ENCODE data around the gene ANKRD44. TPM values are rescaled to one million over a fixed set of nuclear protein-coding genes. Genes with fewer than 3 reads are reported as not detected.

Gene ANKRD44
- total and polyA plus RNA-seq, 12 donors = 1.1 to 20.1 (median 6.9) TPM

DNA sequence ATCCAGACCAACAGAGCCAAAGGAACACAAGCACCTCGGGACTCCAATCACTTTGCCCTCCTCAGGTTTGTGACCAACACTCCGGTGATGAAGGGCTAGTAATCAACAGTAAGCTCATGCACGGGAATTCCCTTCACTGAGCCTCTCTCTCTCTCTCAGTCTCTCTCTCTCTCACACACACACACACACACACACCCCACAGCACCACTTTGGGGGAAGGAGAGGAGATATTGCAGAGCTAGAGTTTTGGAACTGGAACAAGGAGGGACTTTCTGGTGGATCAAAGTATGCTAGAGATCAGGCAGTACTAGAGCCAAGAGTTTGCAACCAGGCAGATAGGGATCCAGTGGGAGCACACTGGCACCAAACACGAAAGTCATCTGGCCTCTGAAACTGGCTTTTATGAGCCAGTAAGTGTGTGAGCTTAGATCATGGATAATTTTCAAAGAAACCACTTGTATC is 98.7 kb downstream of the ANKRD44 start:
- H3K27me3 ChIP-seq = no peaks in the 10 kb centered on the region
- ATAC-seq (peak in 2 of 8 donors; percentile 10 to 30), DNase-seq (no peak)
- H3K27ac ChIP-seq = peak overlapping the region in 2 of 10 donors; percentile 10 to 79
- whole genome bisulfite sequencing, 2 donors = 74 to 81% methylated on average over 4 of the region's 4 CpGs
- H3K4me1 ChIP-seq = peaks cover 0 to 96% (median 26%) of the 10 kb centered on the region in 9 donors
- intact Hi-C loops (cut with DNase I) = no loop called here
- TF ChIP-seq, protein P1, sequence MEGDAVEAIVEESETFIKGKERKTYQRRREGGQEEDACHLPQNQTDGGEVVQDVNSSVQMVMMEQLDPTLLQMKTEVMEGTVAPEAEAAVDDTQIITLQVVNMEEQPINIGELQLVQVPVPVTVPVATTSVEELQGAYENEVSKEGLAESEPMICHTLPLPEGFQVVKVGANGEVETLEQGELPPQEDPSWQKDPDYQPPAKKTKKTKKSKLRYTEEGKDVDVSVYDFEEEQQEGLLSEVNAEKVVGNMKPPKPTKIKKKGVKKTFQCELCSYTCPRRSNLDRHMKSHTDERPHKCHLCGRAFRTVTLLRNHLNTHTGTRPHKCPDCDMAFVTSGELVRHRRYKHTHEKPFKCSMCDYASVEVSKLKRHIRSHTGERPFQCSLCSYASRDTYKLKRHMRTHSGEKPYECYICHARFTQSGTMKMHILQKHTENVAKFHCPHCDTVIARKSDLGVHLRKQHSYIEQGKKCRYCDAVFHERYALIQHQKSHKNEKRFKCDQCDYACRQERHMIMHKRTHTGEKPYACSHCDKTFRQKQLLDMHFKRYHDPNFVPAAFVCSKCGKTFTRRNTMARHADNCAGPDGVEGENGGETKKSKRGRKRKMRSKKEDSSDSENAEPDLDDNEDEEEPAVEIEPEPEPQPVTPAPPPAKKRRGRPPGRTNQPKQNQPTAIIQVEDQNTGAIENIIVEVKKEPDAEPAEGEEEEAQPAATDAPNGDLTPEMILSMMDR (IDR thresholded peaks at IDR 0.05) = no peak
- H3K36me3 ChIP-seq = no peaks in the 10 kb centered on the region
- H3K9me3 ChIP-seq = no peaks in the 10 kb centered on the region
- no peak overlapping the region for H3K4me3 ChIP-seq

- no peak for ATAC-seq
- Histone ChIP-seq H3K27me3 (no peaks in the 10 kb centered on the region), H3K9me3 (no peaks in the 10 kb centered on the region), H3K4me3 (no peak overlapping the region), H3K36me3 (no peaks in the 10 kb centered on the region), H3K4me1 (peaks cover 0 to 97% (median 24%) of the 10 kb centered on the region in 9 donors), H3K27ac (peak overlapping the region in 1 of 10 donors; percentile 79)
- WGBS, 2 donors = 53 to 69% methylated on average over 3 of the region's 3 CpGs
- DNase-seq = no peak
- intact Hi-C loops (cut with DNase I) = no loop called here
- TF ChIP-seq, protein P1 (IDR thresholded peaks at IDR 0.05) = no peak
Observed at GRCh38 chr2:197210430-197210829, 100.2 kb downstream of the ANKRD44 start.

- ATAC-seq (no peak), DNase-seq (no peak)
- TF ChIP-seq, protein P1 (IDR thresholded peaks at IDR 0.05) = no peak
- intact Hi-C loops (cut with DNase I) = no loop called here
- Histone ChIP-seq H3K4me3 (no peak overlapping the region), H3K4me1 (peaks cover 0 to 97% (median 24%) of the 10 kb centered on the region in 9 donors), H3K27me3 (no peaks in the 10 kb centered on the region), H3K36me3 (no peaks in the 10 kb centered on the region), H3K9me3 (no peaks in the 10 kb centered on the region), H3K27ac (peak overlapping the region in 2 of 10 donors; percentile 1 to 79)
- 82 to 87% methylated on average over 6 of the region's 6 CpGs for WGBS, 2 donors
Observed at GRCh38 chr2:197209742-197210408, 100.7 kb downstream of the ANKRD44 start.

GRCh38 chr2:197209246-197209645 is 101.3 kb downstream of the ANKRD44 start:
- TF ChIP-seq, protein P1 (IDR thresholded peaks at IDR 0.05) = no peak
- Histone ChIP-seq H3K4me3 (no peak overlapping the region), H3K4me1 (peaks cover 0 to 97% (median 24%) of the 10 kb centered on the region in 9 donors), H3K27me3 (no peaks in the 10 kb centered on the region), H3K9me3 (no peaks in the 10 kb centered on the region), H3K27ac (peak overlapping the region in 2 of 10 donors; percentile 1 to 79), H3K36me3 (no peaks in the 10 kb centered on the region)
- no peak for DNase-seq
- intact Hi-C loops (cut with DNase I) = no loop called here
- 67 to 75% methylated on average over 2 of the region's 2 CpGs for WGBS, 2 donors
- no peak for ATAC-seq
